Caco-2 (cell line): ENCODE data around the gene RELL2. TPM values are rescaled to one million over a fixed set of nuclear protein-coding genes. Genes with fewer than 3 reads are reported as not detected.
A peak's percentile ranks its signal among the peaks of the same experiment; 100 is the strongest.

Source experiments
- Bru-seq: library from RNA; stranded (reverse); fragments of 400-500 nt; gene quantifications from one replicate; lab custom pipeline; 2021; lab: Mats Ljungman, UMichigan
- BruChase-seq, 2 experiments: library from RNA; stranded (reverse); fragments of 400-500 nt; gene quantifications; one replicate each; lab custom pipeline; 2021; lab: Mats Ljungman, UMichigan
- BruUV-seq: library from RNA; stranded (reverse); fragments of 400-500 nt; replicated peaks from 2 replicates; lab custom pipeline; 2021; lab: Mats Ljungman, UMichigan
- CTCF ChIA-PET: fragments of 300-600 bp; sonication (Branson Sonifier 250); formaldehyde crosslinking; loops from one replicate; lab custom pipeline; 2022; ENCODE audit warnings: antibody characterized with exemption; lab: Charles Lee
- POLR2A ChIA-PET: fragments of 300-600 bp; sonication (Branson Sonifier 250); formaldehyde crosslinking; loops from one replicate; lab custom pipeline; 2022; ENCODE audit warnings: antibody characterized with exemption; lab: Charles Lee
- DNase-seq, 2 experiments: peaks; one replicate each; pipeline versions ENCODE4 v3.0.0 to v3.0.0-alpha.2; 2020 to 2022
- H3K27me3 ChIP-seq: replicated peaks from 2 replicates; pipeline ENCODE4 v1.6.0; 2011; ENCODE audit warnings: low read length; ENCODE audit not compliant: control insufficient read depth, insufficient read depth
- H3K36me3 ChIP-seq: 2 replicates; pipeline ENCODE4 v1.5.1; 2011; ENCODE audit warnings: low read length; ENCODE audit not compliant: control insufficient read depth, insufficient read depth
- H3K4me1 ChIP-seq: fragments of 250-450 bp; sonication (Bioruptor Pico); 2 replicates; pipeline ENCODE4 v1.5.1; 2020; ENCODE audit warnings: mild to moderate bottlenecking
- H3K4me3 ChIP-seq: 2 replicates; pipeline ENCODE4 v1.5.1; 2011; ENCODE audit warnings: low read depth, mild to moderate bottlenecking, control low read depth, low read length
- H3K9me3 ChIP-seq: fragments of 250-450 bp; sonication (Bioruptor Pico); 2 replicates; pipeline ENCODE4 v1.5.1; 2020; ENCODE audit warnings: mild to moderate bottlenecking, moderate library complexity
- H3K27ac Mint-ChIP-seq: one replicate; pipeline ENCODE4 v1.8.0; 2022; ENCODE audit warnings: mixed read lengths; ENCODE audit not compliant: unreplicated experiment
- H3K27me3 Mint-ChIP-seq: one replicate; pipeline ENCODE4 v1.8.0; 2022; ENCODE audit warnings: mixed read lengths; ENCODE audit not compliant: insufficient read depth, unreplicated experiment
- H3K36me3 Mint-ChIP-seq: one replicate; pipeline ENCODE4 v1.8.0; 2022; ENCODE audit warnings: mild to moderate bottlenecking, mixed read lengths; ENCODE audit not compliant: insufficient read depth, unreplicated experiment
- H3K4me1 Mint-ChIP-seq: one replicate; pipeline ENCODE4 v1.8.0; 2022; ENCODE audit warnings: low read depth, mixed read lengths; ENCODE audit not compliant: unreplicated experiment
- H3K4me3 Mint-ChIP-seq: one replicate; pipeline ENCODE4 v1.8.0; 2022; ENCODE audit warnings: mild to moderate bottlenecking, moderate library complexity, mixed read lengths; ENCODE audit not compliant: unreplicated experiment
- H3K9me3 Mint-ChIP-seq: one replicate; pipeline ENCODE4 v1.8.0; 2022; ENCODE audit warnings: mixed read lengths; ENCODE audit not compliant: unreplicated experiment
- CTCF ChIP-seq, 2 experiments: fragments of 200-600 bp in 1 of 2; IDR thresholded peaks; 1 replicate in 1 of 2; 2 replicates in 1 of 2; pipeline versions ENCODE4 v1.5.1 to v1.8.0; 2011 to 2022; ENCODE audit warnings: antibody characterized with exemption in 1 of 2, control low read depth in 1 of 2, inconsistent platforms in 1 of 2, low read depth in 1 of 2, low read length in 1 of 2, mild to moderate bottlenecking in 1 of 2, moderate library complexity in 1 of 2; ENCODE audit not compliant: insufficient read depth in 1 of 2, severe bottlenecking in 1 of 2, unreplicated experiment in 1 of 2
- intact Hi-C: fragments of 100-400 bp; cut with micrococcal nuclease; formaldehyde crosslinking; loops from one replicate; pipeline ENCODE4 v1.10.0; 2022; ENCODE audit not compliant: unreplicated experiment
- long read RNA-seq: library from polyadenylated mRNA; stranded (forward); transcript quantifications from one replicate; pipeline ENCODE4 v2.0.0, GENCODE V29; 2022
- total RNA-seq: library from RNA; stranded (reverse); gene quantifications from 2 replicates; pipeline ENCODE4 v1.2.3, GENCODE V29; 2022

RELL2 gene
- 8.7 and 13.6 TPM in 2 replicates for total RNA-seq
- Bru-seq, nascent RNA: percentile 57 among the genes with signal in this experiment
- BruChase-seq, experiment 1, labeled RNA remaining after a 2-hour chase: percentile 53 among the genes with signal in this experiment
- percentile 56 among the genes with signal in this experiment for BruChase-seq, experiment 2, labeled RNA remaining after a 6-hour chase
- long read RNA-seq, transcript RELL2-202 (8 exons, 2,154 nt): major isoform, 13 of 47 reads
- long read RNA-seq, transcript RELL2-201 (7 exons, 2,520 nt): minor isoform, 5 of 47 reads
- long read RNA-seq, partial matches to known transcripts: 7 of 47 reads
- long read RNA-seq, other reads (novel, unspliced or antisense): 19 of 47 reads

GRCh38 chr5:141636413-141637122 is at the start of gene RELL2, which contains the start of gene HDAC3:
Gene RELL2 (plus strand): TSS chr5:141636997. CDS start chr5:141638226, 1,229 bp downstream.
Gene HDAC3 (minus strand): TSS chr5:141636849. CDS start chr5:141636790, 59 bp downstream.
- H3K27me3 ChIP-seq: no peaks in the 10 kb centered on the region
- H3K27me3 Mint-ChIP-seq: no peaks in the 10 kb centered on the region
- ChIA-PET POLR2A (interaction anchor here (0.9 to 3.0 kb wide), 5 partner anchors 9 to 45 kb away, joined by 3 to 23 read pairs (median 7); partner anchors contain the start of genes DIAPH1 and FCHSD1), CTCF (interaction anchor here (0.6 to 3.7 kb wide), 6 partner anchors 14 to 72 kb away, joined by 3 to 40 read pairs (median 8); partner anchors contain the start of genes DIAPH1 and FCHSD1)
- H3K4me3 ChIP-seq: peak within 1 kb of the TSS; percentile 85
- TF ChIP-seq CTCF (IDR thresholded peaks at IDR 0.05; ENCODE audit: insufficient read depth in 1 of 2, low read depth in 1 of 2, low read length in 1 of 2, severe bottlenecking in 1 of 2, unreplicated experiment in 1 of 2): no peak
- H3K4me1 ChIP-seq: peaks cover 10% of the 10 kb centered on the region; the same call in 1 of the 2 replicates
- intact Hi-C loops: loop anchor here (1.0 kb wide), 3 partner anchors 15 to 44 kb away; partner anchors contain the start of gene FCHSD1
- no peaks in the 10 kb centered on the region for H3K9me3 Mint-ChIP-seq
- H3K36me3 Mint-ChIP-seq: peaks cover 7% of the 10 kb centered on the region
- H3K36me3 ChIP-seq: peaks cover 1% of the 10 kb centered on the region; the same call in 1 of the 2 replicates
- peak within 1 kb of the TSS; percentile 72 for H3K27ac Mint-ChIP-seq
- DNase-seq: peak; percentile 93 to 98
- peaks cover 9% of the 10 kb centered on the region for H3K4me1 Mint-ChIP-seq
- peak within 1 kb of the TSS; percentile 90 for H3K4me3 Mint-ChIP-seq
- H3K9me3 ChIP-seq: no peaks in the 10 kb centered on the region
- BruUV-seq: no TSS peak

GRCh38 chr5:141590127-141590526 is 46.7 kb upstream of the RELL2 start:
- H3K4me3 Mint-ChIP-seq: no peak overlapping the region
- TF ChIP-seq CTCF (IDR thresholded peaks at IDR 0.05; ENCODE audit: insufficient read depth in 1 of 2, low read depth in 1 of 2, low read length in 1 of 2, severe bottlenecking in 1 of 2, unreplicated experiment in 1 of 2): no peak
- ChIA-PET POLR2A (interaction anchor here (0.6 kb wide), 1 partner anchor 15 kb away, joined by 5 read pairs; no protein-coding TSS in a partner anchor), CTCF (interaction anchor here (0.8 kb wide), 1 partner anchor 29 kb away, joined by 8 read pairs; the partner anchor contains the start of gene DIAPH1)
- no peak overlapping the region for H3K4me3 ChIP-seq
- H3K36me3 Mint-ChIP-seq: peaks cover 54% of the 10 kb centered on the region
- H3K9me3 Mint-ChIP-seq: no peaks in the 10 kb centered on the region
- H3K27me3 ChIP-seq: no peaks in the 10 kb centered on the region
- H3K27ac Mint-ChIP-seq: peak overlapping the region; percentile 5
- DNase-seq: peak in 1 of 2 experiments; percentile 19
- H3K4me1 Mint-ChIP-seq: peaks cover 21% of the 10 kb centered on the region
- no peaks in the 10 kb centered on the region for H3K9me3 ChIP-seq
- peaks cover 3% of the 10 kb centered on the region for H3K36me3 ChIP-seq
- BruUV-seq: no TSS peak
- H3K27me3 Mint-ChIP-seq: no peaks in the 10 kb centered on the region
- peaks cover 13% of the 10 kb centered on the region for H3K4me1 ChIP-seq
- intact Hi-C loops: no loop called here

- Mint-ChIP-seq H3K36me3 (peaks cover 23% of the 10 kb centered on the region), H3K27ac (no peak overlapping the region)
Observed at GRCh38 chr5:141596867-141597266, 39.9 kb upstream of the RELL2 start.

More at GRCh38 chr5:141596867-141597266, 39.9 kb upstream of the RELL2 start:
- DNase-seq: no peak
- Mint-ChIP-seq H3K4me1 (peaks cover 12% of the 10 kb centered on the region), H3K27me3 (no peaks in the 10 kb centered on the region), H3K4me3 (no peak overlapping the region), H3K9me3 (no peaks in the 10 kb centered on the region)
- 0 out of 2 replicates have a peak, but pooled peaks cover 1% of the 10 kb centered on the region for H3K36me3 ChIP-seq
- H3K4me1 ChIP-seq: no peaks in the 10 kb centered on the region
- BruUV-seq: no TSS peak
- CTCF ChIA-PET: no interaction called here
- H3K27me3 ChIP-seq: no peaks in the 10 kb centered on the region
- intact Hi-C loops: no loop called here
- H3K4me3 ChIP-seq: no peak overlapping the region
- no peak for TF ChIP-seq CTCF (IDR thresholded peaks at IDR 0.05; ENCODE audit: insufficient read depth in 1 of 2, low read depth in 1 of 2, low read length in 1 of 2, severe bottlenecking in 1 of 2, unreplicated experiment in 1 of 2)
- no peaks in the 10 kb centered on the region for H3K9me3 ChIP-seq
- POLR2A ChIA-PET: no interaction called here
